Retina (tissue), 1 donor: ENCODE data around the gene LBP.
"Not testable (repeated sequence)": the region's sequence is repeated elsewhere in the genome, so short reads cannot be mapped to it uniquely, and the experiment has no call there.

Source experiments
- DNase-seq: peaks from one replicate; pipeline ENCODE4 v3.0.0-alpha.2; 2016

The LBP gene

GRCh38 chr20:38405132-38405531 lies 58.9 kb downstream of the LBP start:
- no peak for DNase-seq

- no peak for DNase-seq
These were observed 60.2 kb downstream of the LBP start for GRCh38 chr20:38406476-38406875.

GRCh38 chr20:38407321-38407720 lies 61.0 kb downstream of the LBP start:
- no peak for DNase-seq

GRCh38 chr20:38407822-38408221 lies 61.5 kb downstream of the LBP start:
- DNase-seq: not testable (repeated sequence)

GRCh38 chr20:38412877-38413577 lies 66.7 kb downstream of the LBP start:
- DNase-seq: no peak

- no peak for DNase-seq
These were observed 68.6 kb downstream of the LBP start for GRCh38 chr20:38414769-38415450.

- no peak for DNase-seq
These were observed 72.4 kb downstream of the LBP start for GRCh38 chr20:38418509-38419204.

- no peak for DNase-seq
These were observed 74.3 kb downstream of the LBP start for GRCh38 chr20:38420388-38421085.

- no peak for DNase-seq
These were observed 75.6 kb downstream of the LBP start for GRCh38 chr20:38421915-38422314.

- DNase-seq: no peak
These were observed 77.3 kb downstream of the LBP start for GRCh38 chr20:38423541-38423940.

- no peak for DNase-seq
These were observed 78.1 kb downstream of the LBP start for GRCh38 chr20:38424401-38424800.

GRCh38 chr20:38426006-38426897 lies 80.0 kb downstream of the LBP start:
- DNase-seq: no peak
